Esophagus squamous epithelium (tissue), 4 donors: ENCODE data around the gene PAK4.

Experiments
- CTCF ChIP-seq, 6 experiments: fragments of 450-650 bp in 4 of 6; fragments of 200-600 bp in 2 of 6; sonication (generic) in 2 of 6; IDR thresholded peaks; one replicate each; pipeline ENCODE4 v1.5.1; 2016 to 2019; ENCODE audit warnings: antibody characterized with exemption in 6 of 6, mild to moderate bottlenecking in 4 of 6, moderate library complexity in 4 of 6
- POLR2A ChIP-seq, 4 donors: fragments of 450-650 bp; IDR thresholded peaks; one replicate each; pipeline ENCODE4 v1.6.1; 2017; ENCODE audit warnings: antibody characterized with exemption in 4 of 4, mild to moderate bottlenecking in 4 of 4, moderate library complexity in 3 of 4

- TF ChIP-seq CTCF (IDR thresholded peaks at IDR 0.05) = no peak
- no peak for TF ChIP-seq POLR2A (IDR thresholded peaks at IDR 0.05)
Measured at GRCh38 chr19:39177736-39178135, 52.1 kb downstream of the PAK4 start.
